ENCODE measurements around the gene TBC1D5.

Gene TBC1D5

GRCh38 chr3:17580901-17581300 lies 161.5 kb downstream of the TBC1D5 start:
- Histone ChIP-seq H3K79me2 (ENCODE audit: insufficient read depth, low read depth) (no peaks in the 10 kb centered on the region), H3K4me3 (IDR thresholded peaks at IDR 0.05; ENCODE audit: insufficient read depth, low read depth, low read length) (no peak overlapping the region), H3K4me2 (no peak overlapping the region), H3K27me3 (ENCODE audit: insufficient read depth, low read depth) (no peaks in the 10 kb centered on the region), H3K9ac (no peak overlapping the region), H2AFZ (ENCODE audit: low read depth) (no peak overlapping the region), H3K4me1 (ENCODE audit: low read depth, poor library complexity, severe bottlenecking) (peaks cover 19% of the 10 kb centered on the region), H3K27ac (no peak overlapping the region), H3K36me3 (ENCODE audit: insufficient read depth) (no peaks in the 10 kb centered on the region), H4K20me1 (ENCODE audit: insufficient read depth) (no peaks in the 10 kb centered on the region)
- TF ChIP-seq CTCF (conservative IDR thresholded peaks at IDR 0.05; ENCODE audit: low read depth, low read length), result no peak

GRCh38 chr3:17579289-17580031 lies 163.0 kb downstream of the TBC1D5 start:
- H3K4me2 ChIP-seq, result no peak overlapping the region; the same call in 1 of the 2 replicates
- no peak overlapping the region; the same call in 1 of the 2 replicates for H3K27ac ChIP-seq

GRCh38 chr3:17577796-17578520 lies 164.5 kb downstream of the TBC1D5 start:
- no peak overlapping the region for H2AFZ ChIP-seq (ENCODE audit: low read depth)
- H3K27me3 ChIP-seq (ENCODE audit: insufficient read depth, low read depth), result no peaks in the 10 kb centered on the region
- no peaks in the 10 kb centered on the region for H4K20me1 ChIP-seq (ENCODE audit: insufficient read depth)
- no peak overlapping the region for H3K9ac ChIP-seq
- no peak overlapping the region for H3K4me2 ChIP-seq
- no peaks in the 10 kb centered on the region for H3K36me3 ChIP-seq (ENCODE audit: insufficient read depth)
- H3K4me1 ChIP-seq (ENCODE audit: low read depth, poor library complexity, severe bottlenecking), result peaks cover 27% of the 10 kb centered on the region
- no peaks in the 10 kb centered on the region for H3K79me2 ChIP-seq (ENCODE audit: insufficient read depth, low read depth)
- H3K4me3 ChIP-seq (IDR thresholded peaks at IDR 0.05; ENCODE audit: insufficient read depth, low read depth, low read length), result no peak overlapping the region
- no peak for TF ChIP-seq CTCF (conservative IDR thresholded peaks at IDR 0.05; ENCODE audit: low read depth, low read length)
- H3K27ac ChIP-seq, result no peak overlapping the region

More at GRCh38 chr3:17579289-17580031, 163.0 kb downstream of the TBC1D5 start:
- H3K36me3 ChIP-seq (ENCODE audit: insufficient read depth), result no peaks in the 10 kb centered on the region
- H3K27me3 ChIP-seq (ENCODE audit: insufficient read depth, low read depth), result no peaks in the 10 kb centered on the region
- H2AFZ ChIP-seq (ENCODE audit: low read depth), result no peak overlapping the region
- no peaks in the 10 kb centered on the region for H3K79me2 ChIP-seq (ENCODE audit: insufficient read depth, low read depth)
- H4K20me1 ChIP-seq (ENCODE audit: insufficient read depth), result no peaks in the 10 kb centered on the region
- TF ChIP-seq CTCF (conservative IDR thresholded peaks at IDR 0.05; ENCODE audit: low read depth, low read length), result no peak
- no peak overlapping the region for H3K4me3 ChIP-seq (IDR thresholded peaks at IDR 0.05; ENCODE audit: insufficient read depth, low read depth, low read length)
- H3K4me1 ChIP-seq (ENCODE audit: low read depth, poor library complexity, severe bottlenecking), result peaks cover 19% of the 10 kb centered on the region
- no peak overlapping the region for H3K9ac ChIP-seq

GRCh38 chr3:17573396-17573795 lies 169.0 kb downstream of the TBC1D5 start:
- Histone ChIP-seq H3K4me1 (ENCODE audit: low read depth, poor library complexity, severe bottlenecking) (peaks cover 8% of the 10 kb centered on the region), H3K4me2 (no peak overlapping the region), H3K27ac (no peak overlapping the region), H2AFZ (ENCODE audit: low read depth) (no peak overlapping the region), H3K9ac (no peak overlapping the region), H3K27me3 (ENCODE audit: insufficient read depth, low read depth) (no peaks in the 10 kb centered on the region), H3K79me2 (ENCODE audit: insufficient read depth, low read depth) (no peaks in the 10 kb centered on the region), H3K4me3 (IDR thresholded peaks at IDR 0.05; ENCODE audit: insufficient read depth, low read depth, low read length) (no peak overlapping the region), H3K36me3 (ENCODE audit: insufficient read depth) (no peaks in the 10 kb centered on the region), H4K20me1 (ENCODE audit: insufficient read depth) (no peaks in the 10 kb centered on the region)
- TF ChIP-seq CTCF (conservative IDR thresholded peaks at IDR 0.05; ENCODE audit: low read depth, low read length), result no peak
